Heart left ventricle (tissue), 13 donors: Measurements from ENCODE around the gene CDH23.

Experiments used
- CTCF ChIP-seq, 12 donors: fragments of 200-600 bp; sonication (generic) in 4 of 12; IDR thresholded peaks; one replicate each; pipeline versions ENCODE4 v1.5.0 to v1.8.0; 2018 to 2022; ENCODE audit warnings: antibody characterized with exemption in 12 of 12, mild to moderate bottlenecking in 5 of 12
- POLR2A ChIP-seq, 2 donors: fragments of 450-650 bp; IDR thresholded peaks; one replicate each; pipeline ENCODE4 v1.6.1; 2017; ENCODE audit warnings: antibody characterized with exemption in 2 of 2, mild to moderate bottlenecking in 2 of 2, moderate library complexity in 2 of 2
- donor health status: ischemic (EF 13 %, LVEDD 7.1; RV severe dilation, severe dysfunction).
- donor health status: DM: no; HTN: yes; CAD: no.
- donor health status: DM: no; HTN: no; CAD: no.
- donor health status: ischemic (EF 25% LVEDD 6.9; RV normal size, moderate dysfunction).
- donor health status: ischemic (EF 25% LVEDD 5.7; RV mildly dilated, moderate dysfunction).
- donor health status: ischemic (EF 35%, LVEDD 5.7; RV mildly dilated, moderate dysfunction).
- donor health status: nonischemic (EF 11% LVEDD 7.7; RV severe dilation, severe dysfunction).
- donor health status: DM: yes; HTN: yes; CAD: no.
- donor health status: PGD.
- donor health status: ischemic (EF 29% LVEDD 5.4; RV normal size, mild dysfunction).
- donor health status: nonischemic (EF 23%, LVEDD 6.1; RV moderate dilation, normal function).

GRCh38 chr10:71397296-71398212 lies 834 bp downstream of the CDH23 start:
- no peak for TF ChIP-seq CTCF (IDR thresholded peaks at IDR 0.05)
- TF ChIP-seq POLR2A (IDR thresholded peaks at IDR 0.05) = no peak
